K562 (cell line): ENCODE measurements around the gene HRH1. TPM values are rescaled to one million over a fixed set of nuclear protein-coding genes. Genes with fewer than 3 reads are reported as not detected.

Experiments used
- ATAC-seq: fragments of 200-7000 bp; cut with Tn5 transposase; 3 replicates; pipeline ENCODE4 v1.9.1; 2020; ENCODE audit warnings: moderate library complexity
- BruUV-seq: library from RNA; stranded (reverse); fragments of 400-500 nt; replicated peaks from 2 replicates; lab custom pipeline; 2021; lab: Mats Ljungman, UMichigan
- CTCF ChIA-PET: fragments of 300-600 bp; formaldehyde crosslinking; extraction: SDS; loops from one replicate; lab custom pipeline; 2021; ENCODE audit warnings: low intra/inter-chr PET ratio; lab: Yijun Ruan, JAX
- POLR2A ChIA-PET: fragments of 300-600, 350-650 bp; sonication (Branson Sonifier 250); formaldehyde crosslinking; extraction: SDS; loops from one replicate; lab custom pipeline; 2021; ENCODE audit warnings: antibody characterized with exemption, inconsistent platforms; lab: Yijun Ruan, JAX
- DNase-seq, 4 experiments: peaks; one replicate each; pipeline versions ENCODE4 v3.0.0 to v3.0.0-alpha.2; 2011 to 2018; ENCODE audit warnings: low spot score in 3 of 4, mixed read lengths in 3 of 4; ENCODE audit errors: extremely low read depth in 1 of 4
- FAIRE-seq: peaks from 2 replicates; lab custom pipeline; 2011; peaks lifted over from hg19 to GRCh38; lab: Jason Lieb, UNC
- H2AFZ ChIP-seq: 2 replicates; pipeline ENCODE4 v1.6.0; 2011; ENCODE audit warnings: low read depth, low read length, control low read depth, inconsistent platforms
- H3K27ac ChIP-seq: fragments of 200-600 bp; 3 replicates; pipeline ENCODE4 v1.8.0; 2011; ENCODE audit warnings: low read depth, mild to moderate bottlenecking, control low read depth, inconsistent platforms, low read length, moderate library complexity, mixed read lengths; ENCODE audit errors: extremely low read depth
- H3K27me3 ChIP-seq, 2 experiments: fragments of 300-600 bp in 1 of 2; 2 replicates in 1 of 2; 3 replicates in 1 of 2; pipeline versions ENCODE4 v1.6.0 to v1.8.0; 2011; ENCODE audit warnings: inconsistent platforms in 2 of 2, low read length in 2 of 2, mild to moderate bottlenecking in 1 of 2, mixed read lengths in 1 of 2, moderate library complexity in 1 of 2; ENCODE audit not compliant: control insufficient read depth in 2 of 2, insufficient read depth in 2 of 2
- H3K36me3 ChIP-seq: fragments of 300-600 bp; 3 replicates; pipeline ENCODE4 v1.8.0; 2011; ENCODE audit warnings: mild to moderate bottlenecking, low read length, inconsistent platforms; ENCODE audit not compliant: control insufficient read depth, insufficient read depth
- H3K4me1 ChIP-seq, 2 experiments: fragments of 200-600 bp in 1 of 2; replicated peaks in 1 of 2; 2 replicates in 1 of 2; 3 replicates in 1 of 2; pipeline versions ENCODE4 v1.5.1 to v1.8.0; 2011; ENCODE audit warnings: inconsistent platforms in 2 of 2, low read length in 2 of 2, mild to moderate bottlenecking in 1 of 2, mixed read lengths in 1 of 2, moderate library complexity in 1 of 2; ENCODE audit not compliant: control insufficient read depth in 2 of 2, insufficient read depth in 2 of 2
- H3K4me2 ChIP-seq: 2 replicates; pipeline ENCODE4 v1.6.1; 2011; ENCODE audit warnings: low read length, control low read depth, inconsistent platforms, mixed read lengths; ENCODE audit not compliant: insufficient read depth
- H3K4me3 ChIP-seq: fragments of 200-600 bp; sonication (generic), shearing (Covaris generic); 2 replicates; pipeline ENCODE4 v1.5.1; 2016; ENCODE audit warnings: control low read depth, inconsistent platforms
- H3K79me2 ChIP-seq: fragments of 200-600 bp; 3 replicates; pipeline ENCODE4 v1.8.0; 2011; ENCODE audit warnings: low read length, inconsistent platforms; ENCODE audit not compliant: control insufficient read depth, insufficient read depth
- H3K9ac ChIP-seq, 2 experiments: 2 replicates each; pipeline versions ENCODE4 v1.6.0 to v1.6.1; 2011; ENCODE audit warnings: low read depth in 2 of 2, low read length in 2 of 2, control low read depth in 1 of 2, inconsistent platforms in 1 of 2, mild to moderate bottlenecking in 1 of 2, mixed read lengths in 1 of 2; ENCODE audit not compliant: insufficient read depth in 1 of 2
- H3K9me1 ChIP-seq: one replicate; pipeline ENCODE4 v1.6.0; 2011; ENCODE audit warnings: inconsistent platforms, mild to moderate bottlenecking, low read length, moderate library complexity; ENCODE audit not compliant: control insufficient read depth, insufficient read depth
- H3K9me3 ChIP-seq: replicated peaks from 2 replicates; pipeline ENCODE4 v1.5.1; 2011; ENCODE audit warnings: low read depth, low read length, inconsistent platforms; ENCODE audit not compliant: control insufficient read depth, insufficient read depth
- H4K20me1 ChIP-seq: replicated peaks from 2 replicates; pipeline ENCODE4 v1.6.1; 2011; ENCODE audit warnings: low read length, inconsistent platforms, mixed read lengths; ENCODE audit not compliant: control insufficient read depth, insufficient read depth
- MTA3 ChIP-seq: fragments of 450-650 bp; formaldehyde crosslinking; IDR thresholded peaks from 2 replicates; pipeline ENCODE4 v1.6.1; 2017; ENCODE audit warnings: mild to moderate bottlenecking, borderline replicate concordance
- SIRT6 ChIP-seq: IDR thresholded peaks from one replicate; pipeline ENCODE4 v1.6.1; 2012; ENCODE audit warnings: low read depth, mild to moderate bottlenecking, control low read depth, inconsistent platforms, low read length, moderate library complexity
- XRCC5 ChIP-seq: fragments of 200-400 bp; formaldehyde crosslinking; IDR thresholded peaks from 2 replicates; pipeline ENCODE4 v1.6.1; 2017; ENCODE audit warnings: low read depth, mild to moderate bottlenecking, low read length
- ZNF253 ChIP-seq: fragments of 250-450 bp; sonication (Bioruptor Pico); conservative IDR thresholded peaks from 2 replicates; pipeline ENCODE4 v1.6.1; 2021; ENCODE audit warnings: mild to moderate bottlenecking
- WGBS: fragments of 100-300 bp; shearing (Covaris generic); methylation state at CpG from one replicate; pipeline ENCODE4 v1.1.6; 2016; ENCODE audit warnings: low coverage, mixed read lengths; ENCODE audit not compliant: insufficient coverage; ENCODE audit errors: missing lambda C conversion rate; 5-methylcytosine and 5-hydroxymethylcytosine counted together
- in situ Hi-C: fragments of 300-500 bp; cut with MboI; formaldehyde crosslinking; loops from 4 replicates; pipeline ENCODE4 v1.15.0; 2018; ENCODE audit warnings: inconsistent platforms, mixed read lengths
- intact Hi-C: fragments of 100-400 bp; cut with micrococcal nuclease; formaldehyde crosslinking; loops from 2 replicates; pipeline ENCODE4 v1.14.2; 2022
- polyA plus RNA-seq, 8 experiments: library from polyadenylated mRNA; depleted of rRNA in 4 of 8; stranded (reverse) in 5 of 8; unstranded in 3 of 8; fragments of >200 nt; fragmentation: Nextera tagmentation in 2 of 8; fragmentation: Illumina TruSeq in 1 of 8; extraction: Ambion mirVana in 2 of 8; extraction: Trizol in 1 of 8; gene quantifications; 2 replicates each; pipeline versions ENCODE4 v1.2.1 to v1.2.3, GENCODE V29; 2011 to 2014; ENCODE audit warnings: inconsistent platforms in 1 of 8, missing spikeins in 1 of 8
- total RNA-seq, 7 experiments: library from RNA; depleted of rRNA in 6 of 7; stranded (reverse); fragments of >200 nt in 6 of 7; fragmentation: Illumina TruSeq in 2 of 7; extraction: Trizol in 2 of 7; gene quantifications; 2 replicates each; pipeline versions ENCODE4 v1.2.1 to v1.2.3, GENCODE V29; 2011 to 2021; ENCODE audit warnings: low replicate concordance in 1 of 7
- TF ChIP-seq, protein P1 (sequence below), 3 experiments: fragments of 200-800 bp in 1 of 3; sonication (Bioruptor generic) in 1 of 3; sonication (generic) in 1 of 3; formaldehyde crosslinking in 1 of 3; IDR thresholded peaks; 2 replicates each; pipeline versions ENCODE4 v1.6.1 to v1.8.0; 2016 to 2022; ENCODE audit warnings: mild to moderate bottlenecking in 2 of 3, missing compliant biosample characterization in 2 of 3, missing genetic modification characterization in 2 of 3, missing genetic modification reagents in 1 of 3
- TF ChIP-seq, protein P2 (sequence below), 2 experiments: fragments of 200-800 bp in 1 of 2; sonication (Bioruptor generic) in 1 of 2; sonication (generic) in 1 of 2; formaldehyde crosslinking in 1 of 2; IDR thresholded peaks in 1 of 2; conservative IDR thresholded peaks in 1 of 2; 2 replicates each; pipeline versions ENCODE4 v1.5.0 to v1.6.1; 2016 to 2020; ENCODE audit warnings: missing compliant biosample characterization in 1 of 2, missing genetic modification characterization in 1 of 2, missing genetic modification reagents in 1 of 2
- TF ChIP-seq, protein P3 (sequence below): fragments of 250-450 bp; sonication (Bioruptor Pico); IDR thresholded peaks from 2 replicates; pipeline ENCODE4 v1.8.0; 2022; ENCODE audit warnings: inconsistent platforms, mild to moderate bottlenecking, moderate library complexity, borderline replicate concordance

Gene HRH1
- total and polyA plus RNA-seq, 9 of the 15 experiments (the other 6 are each of a cell fraction or from before 2014, with no cell fraction given), result 0.03 to 0.15 (median 0.06) TPM; not detected in 1

DNA sequence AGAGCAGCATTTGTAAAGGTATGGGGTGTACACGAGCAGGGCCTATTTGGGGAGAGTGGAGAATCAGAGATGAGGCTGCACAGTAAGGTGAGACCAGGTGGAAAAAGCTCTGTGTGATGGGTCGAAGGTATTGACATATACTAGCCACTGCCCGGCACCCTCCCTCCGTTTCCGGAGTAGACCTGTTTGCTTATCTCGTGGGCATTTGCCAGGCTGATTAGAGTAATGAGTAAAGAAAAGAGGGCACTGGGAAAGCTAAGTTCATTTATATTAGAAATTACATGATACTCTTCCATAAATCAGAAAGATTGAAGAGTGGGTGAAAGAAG, 71.7 kb downstream of the HRH1 start (continued):
- TF ChIP-seq, protein P1, sequence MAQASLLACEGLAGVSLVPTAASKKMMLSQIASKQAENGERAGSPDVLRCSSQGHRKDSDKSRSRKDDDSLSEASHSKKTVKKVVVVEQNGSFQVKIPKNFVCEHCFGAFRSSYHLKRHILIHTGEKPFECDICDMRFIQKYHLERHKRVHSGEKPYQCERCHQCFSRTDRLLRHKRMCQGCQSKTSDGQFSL (CRISPR knock-in tag; IDR thresholded peaks at IDR 0.05), result no peak
- TF ChIP-seq, protein P1 (tag; IDR thresholded peaks at IDR 0.05), result no peak

DNA sequence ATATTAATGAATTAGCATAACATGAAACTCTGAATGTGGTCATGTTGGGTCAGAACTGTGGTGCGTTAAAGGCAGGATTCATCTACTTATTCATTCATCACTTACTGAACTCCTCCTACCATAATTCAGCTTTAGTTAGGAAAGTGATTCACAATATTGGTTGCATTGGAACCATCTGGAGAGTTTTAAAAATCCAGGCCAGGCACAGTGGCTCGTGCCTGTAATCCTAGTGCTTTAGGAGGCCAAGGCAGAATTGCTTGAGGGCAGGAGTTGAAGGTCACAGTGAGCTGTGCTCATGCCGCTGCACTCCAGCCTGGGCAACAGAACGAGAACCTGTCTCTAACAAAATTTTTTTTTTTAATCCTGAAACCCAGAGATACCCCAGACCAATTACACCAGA, 73.7 kb downstream of the HRH1 start:
- Histone ChIP-seq H3K4me3 (no peak overlapping the region), H3K27me3 (peaks cover 4 to 18% of the 10 kb centered on the region in 2 experiments; a peak in 3 of 5 replicates), H4K20me1 (no peaks in the 10 kb centered on the region), H3K27ac (no peak overlapping the region), H3K4me1 (peaks cover 0 to 3% of the 10 kb centered on the region in 2 experiments; a peak in 2 of 5 replicates), H3K36me3 (no peaks in the 10 kb centered on the region), H2AFZ (no peak overlapping the region), H3K9me3 (no peaks in the 10 kb centered on the region; the same call in 1 of the 2 replicates), H3K4me2 (no peak overlapping the region), H3K9ac (no peak overlapping the region), H3K79me2 (no peaks in the 10 kb centered on the region), H3K9me1 (no peaks in the 10 kb centered on the region)
- no peak for DNase-seq
- no peak for FAIRE-seq
- intact Hi-C loops (no loop called here), in situ Hi-C loops (no loop called here)
- ChIA-PET POLR2A (interaction anchor here (0.7 to 0.9 kb wide), 2 partner anchors 46 to 593 kb away, joined by 3 to 6 read pairs; no protein-coding TSS in a partner anchor), CTCF (no interaction called here)
- 5% methylated on average over 4 of the region's 4 CpGs for WGBS
- no TSS peak for BruUV-seq
- ATAC-seq, result no peak
- TF ChIP-seq, protein P2, sequence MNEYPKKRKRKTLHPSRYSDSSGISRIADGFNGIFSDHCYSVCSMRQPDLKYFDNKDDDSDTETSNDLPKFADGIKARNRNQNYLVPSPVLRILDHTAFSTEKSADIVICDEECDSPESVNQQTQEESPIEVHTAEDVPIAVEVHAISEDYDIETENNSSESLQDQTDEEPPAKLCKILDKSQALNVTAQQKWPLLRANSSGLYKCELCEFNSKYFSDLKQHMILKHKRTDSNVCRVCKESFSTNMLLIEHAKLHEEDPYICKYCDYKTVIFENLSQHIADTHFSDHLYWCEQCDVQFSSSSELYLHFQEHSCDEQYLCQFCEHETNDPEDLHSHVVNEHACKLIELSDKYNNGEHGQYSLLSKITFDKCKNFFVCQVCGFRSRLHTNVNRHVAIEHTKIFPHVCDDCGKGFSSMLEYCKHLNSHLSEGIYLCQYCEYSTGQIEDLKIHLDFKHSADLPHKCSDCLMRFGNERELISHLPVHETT (CRISPR knock-in tag; conservative IDR thresholded peaks at IDR 0.05 in 1 of 2, IDR thresholded peaks at IDR 0.05 in 1 of 2), result 0 out of 4 replicates have a peak, but pooled peaks of 1 of the 2 experiments have one; percentile 15
- no peak for TF ChIP-seq ZNF253
- TF ChIP-seq, protein P3, sequence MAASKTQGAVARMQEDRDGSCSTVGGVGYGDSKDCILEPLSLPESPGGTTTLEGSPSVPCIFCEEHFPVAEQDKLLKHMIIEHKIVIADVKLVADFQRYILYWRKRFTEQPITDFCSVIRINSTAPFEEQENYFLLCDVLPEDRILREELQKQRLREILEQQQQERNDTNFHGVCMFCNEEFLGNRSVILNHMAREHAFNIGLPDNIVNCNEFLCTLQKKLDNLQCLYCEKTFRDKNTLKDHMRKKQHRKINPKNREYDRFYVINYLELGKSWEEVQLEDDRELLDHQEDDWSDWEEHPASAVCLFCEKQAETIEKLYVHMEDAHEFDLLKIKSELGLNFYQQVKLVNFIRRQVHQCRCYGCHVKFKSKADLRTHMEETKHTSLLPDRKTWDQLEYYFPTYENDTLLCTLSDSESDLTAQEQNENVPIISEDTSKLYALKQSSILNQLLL, result no peak
- no peak for TF ChIP-seq MTA3
- TF ChIP-seq SIRT6, result no peak
- no peak for TF ChIP-seq XRCC5
